ENCODE data around the gene MARCO. TPM values are rescaled to one million over a fixed set of nuclear protein-coding genes. Genes with fewer than 3 reads are reported as not detected.

MARCO gene
- total and polyA plus RNA-seq, 2 experiments from 2014 or later: not detected

DNA sequence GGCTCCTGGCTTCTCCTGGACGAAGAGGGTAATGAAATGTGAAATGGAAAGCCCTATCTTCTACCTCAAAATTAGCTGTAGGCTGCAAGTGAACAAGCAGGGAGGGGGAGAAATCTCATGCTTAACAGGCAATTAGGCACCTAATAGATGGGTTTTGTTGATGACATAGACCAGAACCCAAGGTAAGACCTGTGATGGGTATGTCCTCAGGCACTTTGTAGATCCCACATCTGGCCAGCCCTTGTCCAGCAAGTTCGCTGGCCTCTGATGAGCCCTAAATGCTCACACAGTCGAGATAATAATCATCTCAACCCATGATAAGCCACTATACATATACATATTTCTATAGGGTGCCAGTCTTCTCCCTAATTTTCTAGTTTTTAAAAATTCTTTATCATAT is 82.6 kb downstream of the MARCO start (continued):
- TF ChIP-seq ZNF462 (CRISPR knock-in tag; IDR thresholded peaks at IDR 0.05) (no peak), ZNF331 (CRISPR knock-in tag; IDR thresholded peaks at IDR 0.05; ENCODE audit: low read depth) (no peak), ZNF114 (CRISPR knock-in tag; IDR thresholded peaks at IDR 0.05) (no peak), POLR2AphosphoS5 (IDR thresholded peaks at IDR 0.05; ENCODE audit: low read depth) (no peak)

DNA sequence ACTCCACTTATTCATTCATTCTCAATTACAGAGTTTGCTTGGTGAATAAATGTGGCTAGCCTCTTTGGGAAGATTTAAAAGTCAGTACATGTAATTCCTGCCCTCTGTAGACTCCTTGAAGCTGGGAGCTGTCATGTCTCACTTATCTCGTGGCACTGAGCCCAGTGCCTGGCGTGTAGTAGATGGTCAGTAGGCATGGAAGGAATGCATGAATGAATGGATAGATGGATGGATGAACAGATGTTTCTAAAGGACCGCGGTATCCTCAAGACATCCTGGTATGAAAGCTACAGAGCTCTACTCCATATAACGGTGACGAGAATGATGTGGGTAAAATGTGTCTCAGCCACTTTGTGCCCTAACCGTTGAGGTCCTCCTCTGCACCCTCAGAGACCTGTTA is 83.0 kb downstream of the MARCO start:
- Mint-ChIP-seq H3K36me3 (ENCODE audit: low read depth) (peaks cover 6% of the 10 kb centered on the region), H3K4me3 (no peak overlapping the region), H3K27ac (no peak overlapping the region), H3K9me3 (peaks cover 7% of the 10 kb centered on the region), H3K4me1 (peaks cover 10% of the 10 kb centered on the region), H3K27me3 (ENCODE audit: insufficient read depth, low read depth, poor library complexity) (peaks cover 3% of the 10 kb centered on the region)
- ATAC-seq (no peak), DNase-seq (ENCODE audit: low spot score) (no peak)
- Histone ChIP-seq H3K36me3 (ENCODE audit: insufficient read depth) (no peaks in the 10 kb centered on the region), H3K4me3 (no peak overlapping the region), H3K27ac (ENCODE audit: low read depth) (no peak overlapping the region), H4K20me1 (replicated peaks; ENCODE audit: insufficient read depth) (no peaks in the 10 kb centered on the region), H3K4me2 (no peak overlapping the region), H3K4me1 (ENCODE audit: insufficient read depth) (no peaks in the 10 kb centered on the region), H3K79me2 (replicated peaks; ENCODE audit: insufficient read depth) (no peaks in the 10 kb centered on the region), H3K9me2 (ENCODE audit: insufficient read depth) (0 out of 2 replicates have a peak, but pooled peaks cover 2% of the 10 kb centered on the region), H2AFZ (no peak overlapping the region), H3K27me3 (ENCODE audit: insufficient read depth) (no peaks in the 10 kb centered on the region), H3F3A (replicated peaks; ENCODE audit: low read depth) (no peaks in the 10 kb centered on the region)
- no peak for TF ChIP-seq STAT1 (IDR thresholded peaks at IDR 0.05; ENCODE audit: unreplicated experiment)
- no peak for TF ChIP-seq NANOG (IDR thresholded peaks at IDR 0.05; ENCODE audit: borderline replicate concordance)
- TF ChIP-seq CTCF (conservative IDR thresholded peaks at IDR 0.05; ENCODE audit: low read depth in 2 of 2): no peak
- no peak for TF ChIP-seq EZH2phosphoT487 (IDR thresholded peaks at IDR 0.05; ENCODE audit: unreplicated experiment)
- TF ChIP-seq ZNF331 (CRISPR knock-in tag; IDR thresholded peaks at IDR 0.05; ENCODE audit: low read depth): no peak
- no peak for TF ChIP-seq JUNB (IDR thresholded peaks at IDR 0.05; ENCODE audit: unreplicated experiment)
- TF ChIP-seq ZNF114 (CRISPR knock-in tag; IDR thresholded peaks at IDR 0.05): no peak
- TF ChIP-seq POLR2AphosphoS5 (IDR thresholded peaks at IDR 0.05; ENCODE audit: low read depth): no peak
- TF ChIP-seq, protein P1, sequence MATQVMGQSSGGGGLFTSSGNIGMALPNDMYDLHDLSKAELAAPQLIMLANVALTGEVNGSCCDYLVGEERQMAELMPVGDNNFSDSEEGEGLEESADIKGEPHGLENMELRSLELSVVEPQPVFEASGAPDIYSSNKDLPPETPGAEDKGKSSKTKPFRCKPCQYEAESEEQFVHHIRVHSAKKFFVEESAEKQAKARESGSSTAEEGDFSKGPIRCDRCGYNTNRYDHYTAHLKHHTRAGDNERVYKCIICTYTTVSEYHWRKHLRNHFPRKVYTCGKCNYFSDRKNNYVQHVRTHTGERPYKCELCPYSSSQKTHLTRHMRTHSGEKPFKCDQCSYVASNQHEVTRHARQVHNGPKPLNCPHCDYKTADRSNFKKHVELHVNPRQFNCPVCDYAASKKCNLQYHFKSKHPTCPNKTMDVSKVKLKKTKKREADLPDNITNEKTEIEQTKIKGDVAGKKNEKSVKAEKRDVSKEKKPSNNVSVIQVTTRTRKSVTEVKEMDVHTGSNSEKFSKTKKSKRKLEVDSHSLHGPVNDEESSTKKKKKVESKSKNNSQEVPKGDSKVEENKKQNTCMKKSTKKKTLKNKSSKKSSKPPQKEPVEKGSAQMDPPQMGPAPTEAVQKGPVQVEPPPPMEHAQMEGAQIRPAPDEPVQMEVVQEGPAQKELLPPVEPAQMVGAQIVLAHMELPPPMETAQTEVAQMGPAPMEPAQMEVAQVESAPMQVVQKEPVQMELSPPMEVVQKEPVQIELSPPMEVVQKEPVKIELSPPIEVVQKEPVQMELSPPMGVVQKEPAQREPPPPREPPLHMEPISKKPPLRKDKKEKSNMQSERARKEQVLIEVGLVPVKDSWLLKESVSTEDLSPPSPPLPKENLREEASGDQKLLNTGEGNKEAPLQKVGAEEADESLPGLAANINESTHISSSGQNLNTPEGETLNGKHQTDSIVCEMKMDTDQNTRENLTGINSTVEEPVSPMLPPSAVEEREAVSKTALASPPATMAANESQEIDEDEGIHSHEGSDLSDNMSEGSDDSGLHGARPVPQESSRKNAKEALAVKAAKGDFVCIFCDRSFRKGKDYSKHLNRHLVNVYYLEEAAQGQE (IDR thresholded peaks at IDR 0.05; ENCODE audit: unreplicated experiment): no peak
- TF ChIP-seq EZH2 (IDR thresholded peaks at IDR 0.05; ENCODE audit: low read depth, unreplicated experiment): no peak
